Osteoblast (primary cell): ENCODE data around the gene CHD2. TPM values are rescaled to one million over a fixed set of nuclear protein-coding genes. Genes with fewer than 3 reads are reported as not detected.
"Not testable (repeated sequence)": the region's sequence is repeated elsewhere in the genome, so short reads cannot be mapped to it uniquely, and the experiment has no call there.

ENCODE experiments used
- DNase-seq: peaks from one replicate; pipeline ENCODE4 v3.0.0; 2011; ENCODE audit warnings: low spot score, mixed read lengths; ENCODE audit not compliant: insufficient read length; ENCODE audit errors: missing footprints
- H2AFZ ChIP-seq: 2 replicates; pipeline ENCODE4 v1.6.0; 2011; ENCODE audit warnings: mild to moderate bottlenecking, low read length
- H3K27ac ChIP-seq: 2 replicates; pipeline ENCODE4 v1.5.1; 2011; ENCODE audit warnings: mild to moderate bottlenecking, low read depth, low read length, moderate library complexity
- H3K27me3 ChIP-seq: 2 replicates; pipeline ENCODE4 v1.6.0; 2012; ENCODE audit warnings: mild to moderate bottlenecking, control low read depth, inconsistent platforms, low read length, moderate library complexity; ENCODE audit not compliant: insufficient read depth
- H3K36me3 ChIP-seq: 2 replicates; pipeline ENCODE4 v1.5.1; 2011; ENCODE audit warnings: mild to moderate bottlenecking, low read length, control low read depth, moderate library complexity; ENCODE audit not compliant: insufficient read depth
- H3K4me1 ChIP-seq: 2 replicates; pipeline ENCODE4 v1.5.1; 2011; ENCODE audit warnings: mild to moderate bottlenecking, low read length, control low read depth, moderate library complexity; ENCODE audit not compliant: insufficient read depth
- H3K4me2 ChIP-seq: 2 replicates; pipeline ENCODE4 v1.6.0; 2011; ENCODE audit warnings: mild to moderate bottlenecking, low read length; ENCODE audit not compliant: insufficient read depth
- H3K4me3 ChIP-seq: fragments of 200-600 bp; sonication (generic); 3 replicates; pipeline ENCODE4 v1.5.1; 2012; ENCODE audit warnings: mild to moderate bottlenecking, low read length, inconsistent platforms; ENCODE audit not compliant: insufficient read depth
- H3K79me2 ChIP-seq: 2 replicates; pipeline ENCODE4 v1.6.0; 2012; ENCODE audit warnings: mild to moderate bottlenecking, low read length, control low read depth, inconsistent platforms; ENCODE audit not compliant: insufficient read depth
- H3K9me3 ChIP-seq: 2 replicates; pipeline ENCODE4 v1.5.1; 2011; ENCODE audit warnings: low read depth, low read length, control low read depth
- H4K20me1 ChIP-seq: 2 replicates; pipeline ENCODE4 v1.6.0; 2012; ENCODE audit warnings: mild to moderate bottlenecking, low read length, control low read depth; ENCODE audit not compliant: insufficient read depth
- CTCF ChIP-seq: IDR thresholded peaks from 2 replicates; pipeline ENCODE4 v1.5.1; 2011; ENCODE audit warnings: mild to moderate bottlenecking, low read depth, low read length, moderate library complexity; ENCODE audit errors: extremely low read depth
- total RNA-seq: library from RNA; depleted of rRNA; stranded (reverse); fragments of >200 nt; gene quantifications from 2 replicates; pipeline ENCODE4 v1.2.3, GENCODE V29; 2012

The CHD2 gene
- total RNA-seq, 1 donor: 98.8 TPM

GRCh38 chr15:93058128-93058527 lies 158.0 kb downstream of the CHD2 start:
- TF ChIP-seq CTCF: no peak
- Histone ChIP-seq H3K4me1 (no peaks in the 10 kb centered on the region), H3K4me3 (no peak overlapping the region), H3K27ac (no peak overlapping the region), H3K27me3 (no peaks in the 10 kb centered on the region), H4K20me1 (no peaks in the 10 kb centered on the region), H3K4me2 (no peak overlapping the region), H3K9me3 (no peaks in the 10 kb centered on the region), H3K79me2 (no peaks in the 10 kb centered on the region), H3K36me3 (no peaks in the 10 kb centered on the region), H2AFZ (no peak overlapping the region)
- no peak for DNase-seq

- DNase-seq: no peak
- Histone ChIP-seq H3K27me3 (no peaks in the 10 kb centered on the region), H3K36me3 (no peaks in the 10 kb centered on the region), H3K4me1 (no peaks in the 10 kb centered on the region), H3K4me3 (no peak overlapping the region), H3K4me2 (no peak overlapping the region), H4K20me1 (no peaks in the 10 kb centered on the region), H3K27ac (no peak overlapping the region), H3K9me3 (no peaks in the 10 kb centered on the region), H2AFZ (no peak overlapping the region), H3K79me2 (no peaks in the 10 kb centered on the region)
- no peak for TF ChIP-seq CTCF
These were observed 158.8 kb downstream of the CHD2 start for GRCh38 chr15:93058904-93059427.

GRCh38 chr15:93059442-93059841 lies 159.3 kb downstream of the CHD2 start:
- Histone ChIP-seq H3K4me3 (no peak overlapping the region), H2AFZ (no peak overlapping the region), H3K79me2 (no peaks in the 10 kb centered on the region), H3K9me3 (no peaks in the 10 kb centered on the region), H3K4me1 (no peaks in the 10 kb centered on the region), H3K4me2 (no peak overlapping the region), H4K20me1 (no peaks in the 10 kb centered on the region), H3K27me3 (no peaks in the 10 kb centered on the region), H3K36me3 (no peaks in the 10 kb centered on the region), H3K27ac (no peak overlapping the region)
- no peak for TF ChIP-seq CTCF
- DNase-seq: no peak

GRCh38 chr15:93060336-93061248 lies 160.5 kb downstream of the CHD2 start:
- Histone ChIP-seq H3K36me3 (no peaks in the 10 kb centered on the region), H3K27me3 (no peaks in the 10 kb centered on the region), H3K79me2 (no peaks in the 10 kb centered on the region), H3K27ac (no peak overlapping the region), H2AFZ (no peak overlapping the region), H3K4me3 (no peak overlapping the region), H3K4me1 (no peaks in the 10 kb centered on the region), H3K9me3 (no peaks in the 10 kb centered on the region), H3K4me2 (no peak overlapping the region), H4K20me1 (no peaks in the 10 kb centered on the region)
- no peak for DNase-seq
- TF ChIP-seq CTCF: no peak

GRCh38 chr15:93062628-93063261 lies 162.6 kb downstream of the CHD2 start:
- H3K9me3 ChIP-seq, H3K79me2 ChIP-seq, H3K4me3 ChIP-seq, H3K27ac ChIP-seq, H3K36me3 ChIP-seq, H3K4me2 ChIP-seq, H3K27me3 ChIP-seq, H4K20me1 ChIP-seq, H3K4me1 ChIP-seq, H2AFZ ChIP-seq, DNase-seq: not testable (repeated sequence)
